Dendritic cell treated with granulocyte-macrophage colony-stimulating factor and Interleukin-4, amounts not matched to agents 40 ng/mL and 50 ng/mL, for 4 days (primary cell): ENCODE data around the gene ZBTB16.

Experiments
- H3K27ac Mint-ChIP-seq: one replicate; pipeline ENCODE4 v1.8.0; 2022; ENCODE audit warnings: mild to moderate bottlenecking, mixed read lengths
- H3K27me3 Mint-ChIP-seq: one replicate; pipeline ENCODE4 v1.8.0; 2022; ENCODE audit warnings: mild to moderate bottlenecking, mixed read lengths
- H3K36me3 Mint-ChIP-seq: one replicate; pipeline ENCODE4 v1.8.0; 2022; ENCODE audit warnings: low read depth, mixed read lengths
- H3K4me1 Mint-ChIP-seq: one replicate; pipeline ENCODE4 v1.8.0; 2022; ENCODE audit warnings: low read depth, mixed read lengths
- H3K4me3 Mint-ChIP-seq: one replicate; pipeline ENCODE4 v1.8.0; 2022; ENCODE audit warnings: mild to moderate bottlenecking, moderate library complexity, mixed read lengths
- H3K9me3 Mint-ChIP-seq: one replicate; pipeline ENCODE4 v1.8.0; 2022; ENCODE audit warnings: mixed read lengths
- intact Hi-C: fragments of 100-400 bp; cut with micrococcal nuclease; formaldehyde crosslinking; loops from one replicate; pipeline ENCODE4 v1.15.0; 2022

Gene ZBTB16

DNA sequence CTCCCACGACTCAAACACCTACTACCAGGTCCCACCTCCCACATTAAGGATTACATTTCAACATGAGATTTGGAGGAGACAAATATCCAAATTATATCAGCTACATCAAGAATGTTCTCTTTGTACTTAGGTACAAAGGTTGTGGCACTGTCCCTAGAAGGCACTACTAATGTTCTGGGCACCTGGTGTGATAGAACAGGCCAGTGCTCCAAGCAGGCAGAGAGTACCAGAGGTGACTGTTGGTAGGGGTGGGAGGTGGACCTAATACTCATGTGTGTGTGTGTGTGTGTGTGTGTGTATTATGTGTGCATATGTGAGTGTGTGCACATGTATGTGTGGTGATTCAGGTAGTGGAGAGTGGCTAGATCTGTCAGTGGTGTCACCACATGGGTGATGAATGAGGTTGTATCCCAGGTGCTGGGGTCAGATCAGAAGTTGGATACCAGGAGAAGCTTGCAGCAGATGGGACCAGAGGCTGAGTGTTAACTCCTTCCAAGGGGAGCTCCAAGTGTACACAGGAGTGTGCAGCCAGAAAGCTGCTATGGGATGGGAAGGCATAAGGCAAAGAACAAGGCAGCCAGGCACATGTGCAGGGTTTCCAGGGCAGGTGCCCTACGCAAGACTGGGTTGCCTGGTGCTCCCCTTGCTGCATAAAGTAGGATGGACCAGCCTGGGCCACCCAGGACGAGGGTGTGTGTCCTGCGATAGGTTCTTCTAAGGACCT, 219.0 kb downstream of the ZBTB16 start:
- no peaks in the 10 kb centered on the region for H3K9me3 Mint-ChIP-seq
- H3K4me3 Mint-ChIP-seq, result no peak overlapping the region
- H3K36me3 Mint-ChIP-seq, result no peaks in the 10 kb centered on the region
- intact Hi-C loops, result no loop called here
- no peak overlapping the region for H3K27ac Mint-ChIP-seq
- no peaks in the 10 kb centered on the region for H3K4me1 Mint-ChIP-seq
- peaks cover 20% of the 10 kb centered on the region for H3K27me3 Mint-ChIP-seq

DNA sequence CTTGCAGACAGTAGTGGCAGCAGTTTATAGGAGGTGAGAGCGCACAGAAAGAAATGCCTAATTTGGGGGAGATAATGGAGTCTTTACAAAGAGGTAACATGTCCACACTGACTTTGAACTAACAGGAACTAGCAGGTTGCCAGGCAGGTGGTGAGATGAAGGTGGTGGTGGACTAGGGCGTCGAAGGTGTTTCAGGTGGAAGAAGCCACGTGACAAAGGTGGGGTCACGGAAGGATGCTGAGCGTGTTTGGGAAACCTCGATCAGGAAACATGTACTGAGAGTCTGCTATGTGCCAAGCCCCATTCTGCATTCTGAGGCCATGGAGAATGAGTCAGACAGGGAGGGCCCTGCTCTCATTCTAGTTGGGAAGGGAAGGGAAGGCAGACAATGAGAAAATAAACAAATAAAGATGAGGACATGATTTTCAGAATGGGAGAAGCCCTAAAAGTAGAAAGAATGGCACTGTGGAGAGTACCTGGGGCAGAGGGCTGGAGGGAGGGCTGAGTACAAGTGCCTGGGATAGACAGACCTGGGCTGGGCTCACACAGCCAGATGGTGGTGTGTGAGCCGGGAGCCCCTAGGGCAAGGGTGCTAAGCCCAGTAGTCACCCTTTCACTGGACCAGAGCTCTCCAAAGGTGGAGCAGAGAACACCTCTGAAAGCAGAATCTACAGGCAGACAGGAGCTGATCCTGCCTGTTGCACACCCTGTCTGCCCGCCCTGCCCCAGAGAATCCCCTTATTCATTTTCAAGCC, 220.5 kb downstream of the ZBTB16 start:
- H3K9me3 Mint-ChIP-seq, result no peaks in the 10 kb centered on the region
- no peaks in the 10 kb centered on the region for H3K4me1 Mint-ChIP-seq
- H3K27me3 Mint-ChIP-seq, result peaks cover 15% of the 10 kb centered on the region
- H3K4me3 Mint-ChIP-seq, result no peak overlapping the region
- no peak overlapping the region for H3K27ac Mint-ChIP-seq
- intact Hi-C loops, result no loop called here
- no peaks in the 10 kb centered on the region for H3K36me3 Mint-ChIP-seq

DNA sequence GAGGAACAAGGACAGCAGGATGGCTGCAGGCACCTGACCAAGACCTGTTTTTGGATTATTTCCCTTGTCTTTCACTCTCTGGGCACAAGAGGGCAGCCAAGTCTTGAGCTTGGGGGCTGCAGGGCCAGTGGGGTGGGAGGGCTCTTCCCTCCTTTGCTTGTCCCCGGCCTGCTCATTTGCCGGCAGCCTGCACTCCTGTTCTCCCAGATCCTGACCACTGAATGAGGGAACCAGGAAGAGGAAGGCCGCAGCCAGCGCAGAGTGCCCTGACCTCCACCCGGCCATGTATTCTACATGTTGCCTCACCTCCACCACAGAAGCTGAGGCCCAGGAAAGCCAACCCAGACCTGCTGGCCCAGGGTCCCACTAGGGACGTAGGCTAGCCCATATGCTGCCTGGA, 221.2 kb downstream of the ZBTB16 start:
- Mint-ChIP-seq H3K27me3 (peaks cover 13% of the 10 kb centered on the region), H3K9me3 (no peaks in the 10 kb centered on the region), H3K4me3 (no peak overlapping the region), H3K4me1 (no peaks in the 10 kb centered on the region), H3K36me3 (no peaks in the 10 kb centered on the region), H3K27ac (no peak overlapping the region)
- intact Hi-C loops, result no loop called here

DNA sequence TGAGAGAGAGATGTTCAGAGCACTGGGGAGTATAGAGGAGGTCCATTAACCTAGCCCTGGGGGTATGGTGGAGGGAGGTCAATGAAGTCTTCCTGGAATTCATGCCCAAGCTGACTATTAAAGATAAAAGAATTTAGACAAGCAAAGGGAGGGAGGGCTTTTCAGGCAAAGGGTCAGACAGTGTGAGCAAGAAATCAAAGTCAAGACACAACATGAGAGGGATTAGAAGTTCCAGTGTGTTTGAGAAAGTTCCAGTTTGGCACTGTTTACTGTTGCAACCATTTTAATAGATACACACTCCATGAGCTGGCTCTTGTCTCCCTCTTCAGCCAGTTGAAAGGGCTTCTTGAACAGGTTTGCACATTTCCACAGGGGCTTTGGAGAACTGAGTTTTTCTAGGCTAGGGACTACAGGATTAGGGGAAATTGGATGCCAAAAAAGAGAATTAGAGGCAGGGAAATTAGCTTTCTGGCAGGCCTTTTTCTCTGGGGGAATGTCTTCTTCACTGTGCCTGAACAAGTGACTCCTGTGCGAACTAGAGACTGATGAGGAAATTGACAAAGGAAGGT, 222.0 kb downstream of the ZBTB16 start:
- Mint-ChIP-seq H3K36me3 (no peaks in the 10 kb centered on the region), H3K27ac (no peak overlapping the region), H3K4me1 (no peaks in the 10 kb centered on the region), H3K9me3 (no peaks in the 10 kb centered on the region), H3K4me3 (no peak overlapping the region), H3K27me3 (peaks cover 13% of the 10 kb centered on the region)
- intact Hi-C loops, result no loop called here

DNA sequence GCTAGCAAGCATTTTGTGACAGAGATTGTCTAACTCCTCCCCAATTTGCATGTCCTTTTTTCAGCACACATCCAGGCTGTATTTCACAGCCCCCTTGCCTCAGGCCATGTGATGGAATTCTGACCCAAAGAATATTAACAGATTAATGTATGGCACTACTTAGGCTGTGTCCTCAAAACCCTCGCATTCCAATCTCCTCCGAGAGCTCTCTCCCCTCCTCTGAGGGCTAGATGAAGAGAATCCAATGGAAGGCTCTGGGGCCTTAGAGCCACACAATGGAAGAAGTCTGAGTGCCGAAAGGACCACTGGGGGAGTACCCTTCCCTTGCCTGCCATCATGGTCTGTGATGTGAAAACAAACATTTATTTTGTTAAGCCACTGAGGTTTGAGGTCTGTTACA, 223.0 kb downstream of the ZBTB16 start:
- intact Hi-C loops, result no loop called here
- no peaks in the 10 kb centered on the region for H3K4me1 Mint-ChIP-seq
- H3K27me3 Mint-ChIP-seq, result peaks cover 10% of the 10 kb centered on the region
- H3K36me3 Mint-ChIP-seq, result no peaks in the 10 kb centered on the region
- H3K9me3 Mint-ChIP-seq, result no peaks in the 10 kb centered on the region
- H3K27ac Mint-ChIP-seq, result no peak overlapping the region
- H3K4me3 Mint-ChIP-seq, result no peak overlapping the region

DNA sequence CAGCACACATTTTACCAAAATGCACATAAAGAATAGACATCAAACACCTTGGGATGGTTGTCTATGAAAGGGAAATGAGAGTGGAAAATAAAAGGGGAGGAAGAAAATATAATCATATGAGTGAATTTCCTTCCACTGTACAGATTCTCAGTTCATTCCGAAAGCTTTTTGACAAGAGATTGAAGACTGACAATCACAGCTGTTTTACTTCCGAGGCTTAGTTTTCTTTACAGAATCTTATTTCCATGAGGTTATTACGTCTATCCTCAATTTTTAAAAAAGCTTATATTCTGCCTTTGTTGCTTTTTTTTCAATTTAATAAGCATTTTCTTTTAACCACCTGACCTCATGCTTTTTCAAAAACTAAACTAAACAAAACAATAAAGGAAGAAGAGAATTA, 223.9 kb downstream of the ZBTB16 start:
- no peaks in the 10 kb centered on the region for H3K9me3 Mint-ChIP-seq
- peaks cover 12% of the 10 kb centered on the region for H3K27me3 Mint-ChIP-seq
- H3K36me3 Mint-ChIP-seq, result no peaks in the 10 kb centered on the region
- no peak overlapping the region for H3K27ac Mint-ChIP-seq
- intact Hi-C loops, result no loop called here
- H3K4me3 Mint-ChIP-seq, result no peak overlapping the region
- no peaks in the 10 kb centered on the region for H3K4me1 Mint-ChIP-seq

DNA sequence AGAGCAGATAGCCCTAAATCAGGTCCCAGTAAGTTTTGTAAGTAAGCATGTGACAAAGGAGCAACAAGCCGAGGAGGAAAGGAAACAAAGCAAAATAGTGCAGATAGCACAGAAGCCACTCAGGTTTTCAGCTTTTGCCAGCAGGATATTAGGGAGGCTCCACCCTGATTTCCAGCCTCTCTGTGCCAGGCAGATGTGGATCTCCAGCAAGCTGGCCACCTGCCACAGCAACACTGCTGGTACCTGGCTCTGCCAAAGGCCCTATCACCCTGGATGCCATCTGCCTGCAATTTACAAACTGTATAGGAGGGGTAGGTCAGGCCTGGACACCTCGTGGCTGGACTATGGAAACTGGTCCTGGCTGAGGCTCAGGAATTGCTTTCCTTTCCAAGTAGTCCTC, 224.5 kb downstream of the ZBTB16 start:
- Mint-ChIP-seq H3K4me3 (no peak overlapping the region), H3K4me1 (no peaks in the 10 kb centered on the region), H3K27me3 (peaks cover 9% of the 10 kb centered on the region), H3K9me3 (no peaks in the 10 kb centered on the region), H3K36me3 (no peaks in the 10 kb centered on the region), H3K27ac (no peak overlapping the region)
- intact Hi-C loops, result no loop called here

DNA sequence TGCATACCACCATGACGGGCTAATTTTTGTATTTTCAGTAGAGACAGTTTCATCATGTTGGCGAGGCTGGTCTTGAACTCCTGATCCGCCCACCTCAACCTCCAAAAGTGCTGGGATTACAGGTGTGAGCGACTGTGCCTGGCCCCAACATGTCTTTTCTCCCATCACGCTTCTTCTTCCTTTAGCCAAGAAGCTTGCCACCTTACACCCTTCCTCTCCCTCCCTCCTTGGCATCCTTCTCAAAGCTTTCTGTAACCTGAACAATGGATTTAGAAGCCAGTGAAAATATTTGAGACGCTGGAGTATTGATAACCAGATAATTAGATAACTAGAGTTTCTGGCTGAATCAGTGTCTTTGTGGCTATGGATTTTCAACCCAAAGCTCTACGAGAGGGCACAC, 225.4 kb downstream of the ZBTB16 start:
- Mint-ChIP-seq H3K36me3 (no peaks in the 10 kb centered on the region), H3K9me3 (no peaks in the 10 kb centered on the region), H3K4me3 (no peak overlapping the region), H3K27me3 (peaks cover 3% of the 10 kb centered on the region), H3K4me1 (no peaks in the 10 kb centered on the region), H3K27ac (no peak overlapping the region)
- intact Hi-C loops, result no loop called here

DNA sequence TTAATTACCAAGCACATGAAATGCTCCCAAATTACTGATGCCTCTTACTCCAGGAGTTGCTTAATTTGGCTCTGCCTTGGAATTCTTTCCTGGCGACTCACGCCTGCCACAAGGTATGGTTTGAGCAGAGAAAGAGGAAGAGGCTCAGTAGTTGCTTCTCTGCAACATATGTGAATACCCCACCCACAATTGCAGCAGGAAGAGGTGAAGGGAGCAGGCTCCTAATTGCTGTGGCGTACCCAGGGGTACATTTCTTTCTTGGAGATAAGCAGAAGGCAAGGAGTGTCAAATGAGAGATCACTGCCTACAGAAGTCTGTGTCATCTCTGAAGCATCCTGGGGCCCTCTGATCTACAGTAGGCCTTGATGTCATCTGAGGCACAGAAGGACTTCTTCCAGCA, 226.1 kb downstream of the ZBTB16 start:
- Mint-ChIP-seq H3K4me1 (no peaks in the 10 kb centered on the region), H3K4me3 (no peak overlapping the region), H3K27me3 (peaks cover 3% of the 10 kb centered on the region), H3K27ac (no peak overlapping the region), H3K9me3 (no peaks in the 10 kb centered on the region), H3K36me3 (no peaks in the 10 kb centered on the region)
- intact Hi-C loops, result no loop called here

DNA sequence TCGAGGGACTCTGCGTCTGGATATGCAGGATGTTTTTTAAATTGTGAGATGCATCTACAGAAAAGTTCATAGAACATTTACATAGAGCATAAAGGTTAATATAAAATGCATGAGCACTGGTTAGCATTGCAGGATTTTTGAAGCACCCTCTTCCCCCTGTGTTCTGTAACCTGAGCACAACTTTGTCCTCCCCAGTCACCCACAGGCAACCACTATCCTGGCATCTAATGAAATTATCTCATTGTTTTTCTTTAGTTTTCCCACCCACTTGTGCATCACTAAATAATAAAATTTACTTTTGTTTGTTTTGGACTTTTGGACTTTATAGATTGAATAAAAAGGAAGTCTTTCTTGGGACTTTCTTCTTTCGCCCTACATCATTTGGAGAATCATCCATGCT, 226.7 kb downstream of the ZBTB16 start:
- H3K27me3 Mint-ChIP-seq, result peaks cover 3% of the 10 kb centered on the region
- no peaks in the 10 kb centered on the region for H3K36me3 Mint-ChIP-seq
- H3K27ac Mint-ChIP-seq, result no peak overlapping the region
- no peak overlapping the region for H3K4me3 Mint-ChIP-seq
- H3K9me3 Mint-ChIP-seq, result no peaks in the 10 kb centered on the region
- intact Hi-C loops, result no loop called here
- no peaks in the 10 kb centered on the region for H3K4me1 Mint-ChIP-seq

DNA sequence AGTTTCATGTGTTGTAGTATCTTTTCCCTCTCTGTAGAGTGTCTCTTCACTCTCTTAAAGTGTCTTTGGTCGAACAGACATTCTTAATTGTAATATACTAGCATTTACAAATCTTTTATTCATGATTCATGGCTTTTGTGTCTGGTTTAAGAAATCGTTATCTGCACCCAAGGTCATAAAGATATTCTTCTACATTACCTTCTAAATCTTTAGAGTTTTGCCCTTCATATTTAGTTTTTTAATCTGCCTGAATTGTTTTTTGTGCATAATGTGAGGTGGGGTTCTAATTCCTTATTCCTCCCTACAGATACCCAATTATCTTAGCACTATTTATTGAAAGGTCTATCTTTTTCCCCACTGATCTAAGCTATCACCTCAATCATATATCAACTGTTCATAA, 227.6 kb downstream of the ZBTB16 start:
- H3K4me1 Mint-ChIP-seq, result no peaks in the 10 kb centered on the region
- H3K36me3 Mint-ChIP-seq, result no peaks in the 10 kb centered on the region
- intact Hi-C loops, result no loop called here
- peaks cover 3% of the 10 kb centered on the region for H3K27me3 Mint-ChIP-seq
- H3K4me3 Mint-ChIP-seq, result no peak overlapping the region
- H3K27ac Mint-ChIP-seq, result no peak overlapping the region
- H3K9me3 Mint-ChIP-seq, result no peaks in the 10 kb centered on the region

DNA sequence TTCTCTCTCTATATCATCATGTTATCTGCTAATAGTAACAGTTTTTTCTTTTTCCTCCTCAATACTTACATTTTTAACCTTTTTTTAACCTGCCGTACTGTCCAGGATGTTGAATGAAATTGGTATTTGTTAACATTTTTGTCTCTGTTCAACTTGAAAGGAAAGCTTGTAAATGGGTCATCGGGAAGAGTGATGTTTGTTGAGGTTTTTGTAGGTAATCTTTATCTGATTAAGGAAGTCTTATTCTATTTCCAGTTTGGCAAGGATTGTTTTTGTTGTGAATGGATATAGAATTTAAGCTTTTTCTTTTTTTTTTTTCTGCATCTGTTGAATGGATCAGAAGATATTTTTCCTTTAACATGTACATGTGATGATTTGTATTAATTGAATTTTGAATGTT, 228.6 kb downstream of the ZBTB16 start:
- Mint-ChIP-seq H3K4me3 (no peak overlapping the region), H3K4me1 (no peaks in the 10 kb centered on the region), H3K36me3 (no peaks in the 10 kb centered on the region), H3K27me3 (peaks cover 3% of the 10 kb centered on the region), H3K9me3 (no peaks in the 10 kb centered on the region), H3K27ac (no peak overlapping the region)
- intact Hi-C loops, result no loop called here

DNA sequence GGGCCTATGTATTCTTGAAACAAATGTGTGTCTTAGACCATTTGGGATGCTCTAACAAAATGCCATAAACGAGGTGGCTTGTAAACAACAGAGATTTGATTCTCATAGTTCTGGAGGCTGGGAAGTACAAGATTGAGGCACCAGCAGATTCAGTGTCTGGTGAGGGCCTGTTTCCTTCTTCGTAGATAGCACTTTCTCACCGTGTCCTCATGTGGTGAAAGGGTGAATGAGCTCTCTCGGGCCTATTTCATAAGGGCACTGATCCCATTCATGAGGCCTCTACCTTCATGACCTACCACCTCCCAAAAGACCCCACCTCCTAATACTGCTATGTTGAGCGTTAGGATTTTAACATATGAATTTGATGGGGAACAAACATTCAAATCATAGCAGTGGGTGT, 230.3 kb downstream of the ZBTB16 start:
- Mint-ChIP-seq H3K9me3 (no peaks in the 10 kb centered on the region), H3K36me3 (no peaks in the 10 kb centered on the region), H3K27ac (no peak overlapping the region), H3K4me1 (no peaks in the 10 kb centered on the region), H3K4me3 (no peak overlapping the region), H3K27me3 (peaks cover 3% of the 10 kb centered on the region)
- intact Hi-C loops, result no loop called here

DNA sequence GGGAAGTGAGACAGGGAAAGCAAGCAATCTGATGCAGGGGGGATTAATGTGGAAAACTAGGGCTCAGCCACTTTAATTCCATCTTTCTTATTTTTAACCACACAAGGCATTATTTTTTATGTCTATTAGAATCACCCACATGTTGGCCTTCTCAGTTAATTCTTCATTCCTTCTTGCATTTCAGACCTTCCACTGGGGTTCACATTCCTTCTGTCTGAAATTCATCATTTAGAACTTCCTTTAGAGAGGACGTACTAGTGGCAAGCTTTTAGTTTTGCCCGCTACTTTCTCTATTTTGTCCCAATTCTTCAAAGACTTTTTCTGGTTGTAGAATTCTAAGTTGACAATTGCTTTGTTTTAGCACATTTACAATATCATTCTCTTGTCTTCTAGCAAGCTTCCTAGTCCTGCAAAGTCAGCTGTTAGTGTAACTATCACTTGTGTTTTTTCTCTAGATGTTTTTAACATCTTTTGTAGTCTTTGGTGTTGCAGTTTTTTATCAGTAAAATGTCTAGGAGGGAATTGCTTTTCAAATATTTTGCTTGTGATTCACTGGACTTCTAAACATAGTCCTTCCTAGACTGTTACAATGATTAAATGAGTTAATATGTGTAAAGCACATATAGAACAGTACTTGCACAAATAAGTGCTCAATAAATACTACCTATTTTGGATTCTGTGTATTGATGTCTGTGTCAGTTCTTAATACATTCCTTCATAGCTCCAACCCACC, 231.2 kb downstream of the ZBTB16 start:
- Mint-ChIP-seq H3K9me3 (no peaks in the 10 kb centered on the region), H3K4me3 (no peak overlapping the region), H3K27me3 (peaks cover 3% of the 10 kb centered on the region), H3K27ac (no peak overlapping the region), H3K4me1 (no peaks in the 10 kb centered on the region), H3K36me3 (no peaks in the 10 kb centered on the region)
- intact Hi-C loops, result no loop called here
